ENCODE measurements around the gene TRAF3. TPM values are rescaled to one million over a fixed set of nuclear protein-coding genes. Genes with fewer than 3 reads are reported as not detected.

Gene TRAF3
- total RNA-seq, 1 donor from 2014 or later = 35.3 TPM

GRCh38 chr14:102785595-102785963, 8.3 kb downstream of the TRAF3 start:
- DNase-seq (ENCODE audit: low read depth) (no peak), FAIRE-seq (no peak)
- no peak for TF ChIP-seq CTCF (IDR thresholded peaks at IDR 0.05; ENCODE audit: insufficient read depth, low read length, severe bottlenecking)
- no peak overlapping the region for H3K4me3 ChIP-seq (ENCODE audit: low read depth, low read length)
- no peaks in the 10 kb centered on the region for H3K36me3 ChIP-seq (ENCODE audit: control insufficient read depth, insufficient read depth, low read length)
- H3K27me3 ChIP-seq (ENCODE audit: control insufficient read depth, insufficient read depth, low read length) = no peaks in the 10 kb centered on the region

GRCh38 chr14:102786768-102787167, 9.5 kb downstream of the TRAF3 start:
- TF ChIP-seq CTCF (IDR thresholded peaks at IDR 0.05; ENCODE audit: insufficient read depth, low read length, severe bottlenecking) = no peak
- FAIRE-seq (no peak), DNase-seq (ENCODE audit: low read depth) (peak; percentile 67)
- Histone ChIP-seq H3K36me3 (ENCODE audit: control insufficient read depth, insufficient read depth, low read length) (no peaks in the 10 kb centered on the region), H3K27me3 (ENCODE audit: control insufficient read depth, insufficient read depth, low read length) (no peaks in the 10 kb centered on the region), H3K4me3 (ENCODE audit: low read depth, low read length) (no peak overlapping the region)

- Histone ChIP-seq H3K27me3 (ENCODE audit: control insufficient read depth, insufficient read depth, low read length) (no peaks in the 10 kb centered on the region), H3K4me3 (ENCODE audit: low read depth, low read length) (no peak overlapping the region), H3K36me3 (ENCODE audit: control insufficient read depth, insufficient read depth, low read length) (no peaks in the 10 kb centered on the region)
- DNase-seq (ENCODE audit: low read depth) (no peak), FAIRE-seq (no peak)
- TF ChIP-seq CTCF (IDR thresholded peaks at IDR 0.05; ENCODE audit: insufficient read depth, low read length, severe bottlenecking) = no peak
Measured at GRCh38 chr14:102789349-102789748, 12.1 kb downstream of the TRAF3 start.

- DNase-seq (ENCODE audit: low read depth) (no peak), FAIRE-seq (no peak)
- Histone ChIP-seq H3K36me3 (ENCODE audit: control insufficient read depth, insufficient read depth, low read length) (no peaks in the 10 kb centered on the region), H3K4me3 (ENCODE audit: low read depth, low read length) (no peak overlapping the region), H3K27me3 (ENCODE audit: control insufficient read depth, insufficient read depth, low read length) (no peaks in the 10 kb centered on the region)
- TF ChIP-seq CTCF (IDR thresholded peaks at IDR 0.05; ENCODE audit: insufficient read depth, low read length, severe bottlenecking) = no peak
Measured at GRCh38 chr14:102793531-102794328, 16.5 kb downstream of the TRAF3 start.

GRCh38 chr14:102795060-102795925, 18.0 kb downstream of the TRAF3 start:
- H3K4me3 ChIP-seq (ENCODE audit: low read depth, low read length) = no peak overlapping the region
- TF ChIP-seq CTCF (IDR thresholded peaks at IDR 0.05; ENCODE audit: insufficient read depth, low read length, severe bottlenecking) = peak; percentile 23
- FAIRE-seq (no peak), DNase-seq (ENCODE audit: low read depth) (peak; percentile 92)
- H3K36me3 ChIP-seq (ENCODE audit: control insufficient read depth, insufficient read depth, low read length) = no peaks in the 10 kb centered on the region
- H3K27me3 ChIP-seq (ENCODE audit: control insufficient read depth, insufficient read depth, low read length) = no peaks in the 10 kb centered on the region
